Bronchial epithelial cell (primary cell): Measurements from ENCODE around the gene ISY1. TPM values are rescaled to one million over a fixed set of nuclear protein-coding genes. Genes with fewer than 3 reads are reported as not detected.

Source experiments
- DNase-seq: peaks from one replicate; pipeline ENCODE4 v3.0.0-alpha.2; 2010; ENCODE audit warnings: low read depth
- FAIRE-seq: peaks from 2 replicates; lab custom pipeline; 2011; peaks lifted over from hg19 to GRCh38; lab: Jason Lieb, UNC
- H3K27me3 ChIP-seq: 2 replicates; pipeline ENCODE4 v1.5.1; 2011; ENCODE audit warnings: low read length; ENCODE audit not compliant: control insufficient read depth, insufficient read depth
- H3K36me3 ChIP-seq: 2 replicates; pipeline ENCODE4 v1.5.1; 2011; ENCODE audit warnings: low read length; ENCODE audit not compliant: control insufficient read depth, insufficient read depth
- H3K4me3 ChIP-seq: 2 replicates; pipeline ENCODE4 v1.5.1; 2011; ENCODE audit warnings: mild to moderate bottlenecking, low read depth, low read length, control low read depth
- CTCF ChIP-seq: IDR thresholded peaks from 2 replicates; pipeline ENCODE4 v1.5.1; 2011; ENCODE audit warnings: mild to moderate bottlenecking, moderate library complexity, low read length, control low read depth, inconsistent platforms; ENCODE audit not compliant: insufficient read depth, severe bottlenecking
- total RNA-seq: library from RNA; depleted of rRNA; stranded (reverse); fragments of >200 nt; gene quantifications from 2 replicates; pipeline ENCODE4 v1.2.1, GENCODE V29; 2014

Gene ISY1
- total RNA-seq, 1 donor from 2014 or later = 11.3 TPM

- DNase-seq (no peak), FAIRE-seq (peak; percentile 76)
- peaks cover 26% of the 10 kb centered on the region for H3K36me3 ChIP-seq
- H3K27me3 ChIP-seq = no peaks in the 10 kb centered on the region
- TF ChIP-seq CTCF = no peak
- no peak overlapping the region for H3K4me3 ChIP-seq
These were observed 28.6 kb downstream of the ISY1 start for GRCh38 chr3:129132097-129132866.

- no peak for FAIRE-seq
- no peak for TF ChIP-seq CTCF
These were observed 29.3 kb downstream of the ISY1 start for GRCh38 chr3:129131465-129132088.

GRCh38 chr3:129130291-129130813 lies 30.5 kb downstream of the ISY1 start:
- Histone ChIP-seq H3K27me3 (no peaks in the 10 kb centered on the region), H3K36me3 (peaks cover 24% of the 10 kb centered on the region), H3K4me3 (no peak overlapping the region)
- FAIRE-seq (no peak), DNase-seq (no peak)
- TF ChIP-seq CTCF = no peak

More at GRCh38 chr3:129131465-129132088, 29.3 kb downstream of the ISY1 start:
- H3K36me3 ChIP-seq = peaks cover 26% of the 10 kb centered on the region
- H3K27me3 ChIP-seq = no peaks in the 10 kb centered on the region
- no peak for DNase-seq
- no peak overlapping the region for H3K4me3 ChIP-seq

GRCh38 chr3:129128357-129129155 lies 32.3 kb downstream of the ISY1 start:
- H3K36me3 ChIP-seq = peaks cover 16% of the 10 kb centered on the region
- DNase-seq (no peak), FAIRE-seq (no peak)
- no peaks in the 10 kb centered on the region for H3K27me3 ChIP-seq
- no peak for TF ChIP-seq CTCF
- H3K4me3 ChIP-seq = no peak overlapping the region

GRCh38 chr3:129126726-129127280 lies 34.1 kb downstream of the ISY1 start:
- Histone ChIP-seq H3K36me3 (peaks cover 11% of the 10 kb centered on the region), H3K4me3 (no peak overlapping the region), H3K27me3 (no peaks in the 10 kb centered on the region)
- DNase-seq (no peak), FAIRE-seq (no peak)
- TF ChIP-seq CTCF = no peak
